Activated naive CD4-positive, alpha-beta T cell treated with anti-CD3 and anti-CD28 coated beads for 36 hours (primary cell): Measurements from ENCODE around the gene CADM1. TPM values are rescaled to one million over a fixed set of nuclear protein-coding genes. Genes with fewer than 3 reads are reported as not detected.

Experiments
- CTCF ChIA-PET: fragments of 350-600 bp; sonication (Branson Sonifier 250); formaldehyde crosslinking; loops from one replicate; lab custom pipeline; 2021; ENCODE audit warnings: antibody characterized with exemption; lab: Charles Lee
- DNase-seq: peaks from one replicate; pipeline ENCODE4 v3.0.0-alpha.2; 2020
- H3K27ac Mint-ChIP-seq: one replicate; pipeline ENCODE4 v1.8.0; 2021; ENCODE audit warnings: mild to moderate bottlenecking, mixed read lengths
- H3K27me3 Mint-ChIP-seq: one replicate; pipeline ENCODE4 v1.8.0; 2021; ENCODE audit warnings: low read depth, mixed read lengths
- H3K36me3 Mint-ChIP-seq: one replicate; pipeline ENCODE4 v1.8.0; 2021; ENCODE audit warnings: low read depth, mixed read lengths
- H3K4me1 Mint-ChIP-seq: one replicate; pipeline ENCODE4 v1.8.0; 2021; ENCODE audit warnings: low read depth, mixed read lengths
- H3K4me3 Mint-ChIP-seq: one replicate; pipeline ENCODE4 v1.8.0; 2021; ENCODE audit warnings: mild to moderate bottlenecking, moderate library complexity, mixed read lengths
- H3K9me3 Mint-ChIP-seq: one replicate; pipeline ENCODE4 v1.8.0; 2021; ENCODE audit warnings: mixed read lengths
- intact Hi-C: fragments of 100-400 bp; cut with micrococcal nuclease; formaldehyde crosslinking; loops from one replicate; pipeline ENCODE4 v1.15.1; 2023
- total RNA-seq, 2 experiments: library from RNA; stranded (reverse); gene quantifications; one replicate each; pipeline ENCODE4 v1.2.3, GENCODE V29; 2021

Gene CADM1
- total RNA-seq, 2 experiments from 2014 or later = 0.24 TPM; not detected in 1

GRCh38 chr11:115325523-115325922 is 178.7 kb downstream of the CADM1 start:
- H3K9me3 Mint-ChIP-seq = no peaks in the 10 kb centered on the region
- no peak for DNase-seq
- intact Hi-C loops = loop anchor here (5.0 kb wide), 1 partner anchor 1367 kb away; no protein-coding TSS in a partner anchor
- no peak overlapping the region for H3K27ac Mint-ChIP-seq
- no peaks in the 10 kb centered on the region for H3K36me3 Mint-ChIP-seq
- H3K4me1 Mint-ChIP-seq = peaks cover 2% of the 10 kb centered on the region
- H3K4me3 Mint-ChIP-seq = no peak overlapping the region
- CTCF ChIA-PET = interaction anchor here (0.7 to 1.5 kb wide), 4 partner anchors 8 to 899 kb away, joined by 3 to 5 read pairs (median 4); no protein-coding TSS in a partner anchor
- peaks cover 6% of the 10 kb centered on the region for H3K27me3 Mint-ChIP-seq

- H3K9me3 Mint-ChIP-seq = no peaks in the 10 kb centered on the region
- CTCF ChIA-PET = interaction anchor here (0.6 to 1.5 kb wide), 4 partner anchors 10 to 900 kb away, joined by 3 to 5 read pairs (median 5); no protein-coding TSS in a partner anchor
- H3K36me3 Mint-ChIP-seq = no peaks in the 10 kb centered on the region
- intact Hi-C loops = loop anchor here (1.0 to 5.0 kb wide), 3 partner anchors 899 to 1367 kb away; no protein-coding TSS in a partner anchor
- peaks cover 3% of the 10 kb centered on the region for H3K27me3 Mint-ChIP-seq
- no peak overlapping the region for H3K4me3 Mint-ChIP-seq
- no peak overlapping the region for H3K27ac Mint-ChIP-seq
- peaks cover 2% of the 10 kb centered on the region for H3K4me1 Mint-ChIP-seq
- DNase-seq = peak; percentile 34
Observed at GRCh38 chr11:115324581-115325432, 179.4 kb downstream of the CADM1 start.

- no peak for DNase-seq
- intact Hi-C loops = no loop called here
- H3K27ac Mint-ChIP-seq = no peak overlapping the region
- CTCF ChIA-PET = no interaction called here
- H3K9me3 Mint-ChIP-seq = no peaks in the 10 kb centered on the region
- H3K4me1 Mint-ChIP-seq = peaks cover 2% of the 10 kb centered on the region
- H3K36me3 Mint-ChIP-seq = no peaks in the 10 kb centered on the region
- peaks cover 3% of the 10 kb centered on the region for H3K27me3 Mint-ChIP-seq
- no peak overlapping the region for H3K4me3 Mint-ChIP-seq
Observed at GRCh38 chr11:115322553-115323203, 181.5 kb downstream of the CADM1 start.

- H3K4me1 Mint-ChIP-seq = peaks cover 2% of the 10 kb centered on the region
- no peak for DNase-seq
- CTCF ChIA-PET = no interaction called here
- H3K27ac Mint-ChIP-seq = no peak overlapping the region
- H3K9me3 Mint-ChIP-seq = no peaks in the 10 kb centered on the region
- intact Hi-C loops = no loop called here
- no peaks in the 10 kb centered on the region for H3K36me3 Mint-ChIP-seq
- H3K27me3 Mint-ChIP-seq = peaks cover 3% of the 10 kb centered on the region
- no peak overlapping the region for H3K4me3 Mint-ChIP-seq
Observed at GRCh38 chr11:115321605-115322289, 182.5 kb downstream of the CADM1 start.

- Mint-ChIP-seq H3K9me3 (no peaks in the 10 kb centered on the region), H3K4me3 (no peak overlapping the region), H3K27me3 (peaks cover 12% of the 10 kb centered on the region), H3K27ac (no peak overlapping the region), H3K4me1 (no peaks in the 10 kb centered on the region), H3K36me3 (no peaks in the 10 kb centered on the region)
- CTCF ChIA-PET = no interaction called here
- intact Hi-C loops = no loop called here
- DNase-seq = no peak
Observed at GRCh38 chr11:115317277-115318185, 186.7 kb downstream of the CADM1 start.

- intact Hi-C loops = no loop called here
- DNase-seq = no peak
- Mint-ChIP-seq H3K4me1 (no peaks in the 10 kb centered on the region), H3K4me3 (no peak overlapping the region), H3K27me3 (peaks cover 14% of the 10 kb centered on the region), H3K36me3 (no peaks in the 10 kb centered on the region), H3K9me3 (no peaks in the 10 kb centered on the region), H3K27ac (no peak overlapping the region)
- CTCF ChIA-PET = no interaction called here
Observed at GRCh38 chr11:115316696-115317095, 187.5 kb downstream of the CADM1 start.

GRCh38 chr11:115314330-115314920 is 189.8 kb downstream of the CADM1 start:
- no peak for DNase-seq
- H3K36me3 Mint-ChIP-seq = no peaks in the 10 kb centered on the region
- CTCF ChIA-PET = no interaction called here
- H3K27ac Mint-ChIP-seq = no peak overlapping the region
- H3K27me3 Mint-ChIP-seq = peaks cover 17% of the 10 kb centered on the region
- intact Hi-C loops = no loop called here
- H3K4me1 Mint-ChIP-seq = no peaks in the 10 kb centered on the region
- no peaks in the 10 kb centered on the region for H3K9me3 Mint-ChIP-seq
- H3K4me3 Mint-ChIP-seq = no peak overlapping the region

- H3K9me3 Mint-ChIP-seq = no peaks in the 10 kb centered on the region
- CTCF ChIA-PET = no interaction called here
- H3K36me3 Mint-ChIP-seq = no peaks in the 10 kb centered on the region
- intact Hi-C loops = no loop called here
- no peak for DNase-seq
- H3K27ac Mint-ChIP-seq = no peak overlapping the region
- H3K27me3 Mint-ChIP-seq = peaks cover 17% of the 10 kb centered on the region
- no peaks in the 10 kb centered on the region for H3K4me1 Mint-ChIP-seq
- no peak overlapping the region for H3K4me3 Mint-ChIP-seq
Observed at GRCh38 chr11:115313224-115313838, 190.9 kb downstream of the CADM1 start.

GRCh38 chr11:115311949-115312348 is 192.3 kb downstream of the CADM1 start:
- H3K4me1 Mint-ChIP-seq = no peaks in the 10 kb centered on the region
- H3K27ac Mint-ChIP-seq = no peak overlapping the region
- no peak for DNase-seq
- no peaks in the 10 kb centered on the region for H3K9me3 Mint-ChIP-seq
- intact Hi-C loops = no loop called here
- CTCF ChIA-PET = no interaction called here
- no peak overlapping the region for H3K4me3 Mint-ChIP-seq
- peaks cover 17% of the 10 kb centered on the region for H3K27me3 Mint-ChIP-seq
- H3K36me3 Mint-ChIP-seq = no peaks in the 10 kb centered on the region

GRCh38 chr11:115306689-115307088 is 197.5 kb downstream of the CADM1 start:
- no peak for DNase-seq
- Mint-ChIP-seq H3K4me1 (no peaks in the 10 kb centered on the region), H3K9me3 (no peaks in the 10 kb centered on the region), H3K36me3 (no peaks in the 10 kb centered on the region), H3K27ac (no peak overlapping the region), H3K27me3 (peaks cover 13% of the 10 kb centered on the region), H3K4me3 (no peak overlapping the region)
- intact Hi-C loops = no loop called here
- CTCF ChIA-PET = interaction anchor here (0.6 kb wide), 1 partner anchor 31 kb away, joined by 3 read pairs; no protein-coding TSS in a partner anchor
